Epidermal melanocyte (primary cell): ENCODE results near the gene TTLL7.

Experiments used
- DNase-seq: peaks from one replicate; pipeline ENCODE4 v3.0.0; 2011; ENCODE audit warnings: low spot score; ENCODE audit not compliant: insufficient read length

Gene TTLL7

GRCh38 chr1:83822208-83822607 lies 176.7 kb downstream of the TTLL7 start:
- DNase-seq = no peak

GRCh38 chr1:83819436-83819835 lies 179.5 kb downstream of the TTLL7 start:
- DNase-seq = no peak

- DNase-seq = no peak
Measured at GRCh38 chr1:83818916-83819315, 180.0 kb downstream of the TTLL7 start.

- no peak for DNase-seq
Measured at GRCh38 chr1:83816836-83817235, 182.1 kb downstream of the TTLL7 start.

GRCh38 chr1:83815330-83815729 lies 183.6 kb downstream of the TTLL7 start:
- DNase-seq = peak; percentile 30
